ENCODE results near the gene ACVRL1.
A peak's percentile ranks its signal among the peaks of the same experiment; 100 is the strongest.

DNA sequence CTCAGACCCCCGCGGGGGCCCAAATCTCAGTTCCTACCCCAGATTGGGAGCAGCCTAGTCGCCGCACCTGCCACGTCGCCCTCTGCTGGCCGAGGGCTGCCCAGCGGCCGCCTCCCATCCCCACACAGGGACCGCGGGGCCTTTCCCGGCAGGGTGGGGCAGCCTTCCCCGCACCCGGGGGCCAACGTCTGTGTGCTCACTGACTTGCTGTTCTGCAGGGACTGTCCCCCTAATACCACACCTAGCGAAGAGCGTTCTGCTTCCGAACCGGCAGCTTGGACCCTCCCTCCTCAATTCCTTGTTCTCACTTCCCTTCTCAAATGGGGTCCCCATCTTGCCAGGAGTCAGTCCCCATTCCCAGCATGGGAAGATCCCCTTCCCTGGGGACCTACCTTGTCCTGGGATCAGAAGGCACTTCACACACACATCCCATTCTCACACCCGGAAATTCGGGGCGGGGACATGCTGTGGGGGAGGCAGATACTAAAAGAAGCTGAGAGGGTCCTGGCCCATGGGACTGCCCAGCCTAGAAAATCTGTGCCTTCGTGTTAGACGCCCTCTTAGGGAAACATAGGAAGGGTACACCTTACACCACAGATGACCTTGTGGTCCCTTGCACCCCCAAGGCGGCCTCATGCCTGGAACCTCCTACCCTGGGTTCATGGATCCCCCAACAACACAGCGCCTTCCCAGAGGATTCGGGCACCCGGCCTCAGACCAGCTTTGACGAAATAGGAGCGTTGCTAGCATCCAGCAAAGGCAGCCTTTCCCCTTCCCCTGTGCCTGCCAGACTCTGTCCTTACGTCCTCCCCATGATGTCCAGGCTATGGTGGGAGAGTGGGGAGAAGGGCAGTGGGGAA is 16.4 kb downstream of the ACVRL1 start:
- TF ChIP-seq, protein P1, sequence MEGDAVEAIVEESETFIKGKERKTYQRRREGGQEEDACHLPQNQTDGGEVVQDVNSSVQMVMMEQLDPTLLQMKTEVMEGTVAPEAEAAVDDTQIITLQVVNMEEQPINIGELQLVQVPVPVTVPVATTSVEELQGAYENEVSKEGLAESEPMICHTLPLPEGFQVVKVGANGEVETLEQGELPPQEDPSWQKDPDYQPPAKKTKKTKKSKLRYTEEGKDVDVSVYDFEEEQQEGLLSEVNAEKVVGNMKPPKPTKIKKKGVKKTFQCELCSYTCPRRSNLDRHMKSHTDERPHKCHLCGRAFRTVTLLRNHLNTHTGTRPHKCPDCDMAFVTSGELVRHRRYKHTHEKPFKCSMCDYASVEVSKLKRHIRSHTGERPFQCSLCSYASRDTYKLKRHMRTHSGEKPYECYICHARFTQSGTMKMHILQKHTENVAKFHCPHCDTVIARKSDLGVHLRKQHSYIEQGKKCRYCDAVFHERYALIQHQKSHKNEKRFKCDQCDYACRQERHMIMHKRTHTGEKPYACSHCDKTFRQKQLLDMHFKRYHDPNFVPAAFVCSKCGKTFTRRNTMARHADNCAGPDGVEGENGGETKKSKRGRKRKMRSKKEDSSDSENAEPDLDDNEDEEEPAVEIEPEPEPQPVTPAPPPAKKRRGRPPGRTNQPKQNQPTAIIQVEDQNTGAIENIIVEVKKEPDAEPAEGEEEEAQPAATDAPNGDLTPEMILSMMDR (IDR thresholded peaks at IDR 0.05; ENCODE audit: low read length): peak; percentile 69
- TF ChIP-seq EZH2 (IDR thresholded peaks at IDR 0.05; ENCODE audit: borderline replicate concordance, low read length): no peak

Data from OCI-LY1 (cell line).